Esophagus mucosa (tissue), 1 donor: ENCODE data around the gene SURF1. TPM values are rescaled to one million over a fixed set of nuclear protein-coding genes. Genes with fewer than 3 reads are reported as not detected.
A peak's percentile ranks its signal among the peaks of the same experiment; 100 is the strongest.
"Not testable (repeated sequence)": the region's sequence is repeated elsewhere in the genome, so short reads cannot be mapped to it uniquely, and the experiment has no call there.

Experiments
- ATAC-seq: fragments of 200-7000 bp; cut with Tn5 transposase; one replicate; pipeline ENCODE4 v1.9.1; 2020
- total RNA-seq: library from RNA; stranded (reverse); gene quantifications from one replicate; pipeline ENCODE4 v1.2.4, GENCODE V29; 2023
- donor health status: DM: yes; HTN: yes; CAD: no.

Gene SURF1
- total RNA-seq = 25.4 TPM

GRCh38 chr9:133356391-133357091 lies at the start of gene SURF1, which contains the start of gene SURF2:
Gene SURF1, minus strand, starts transcription at chr9:133356487. Its CDS starts 34 bp downstream, at chr9:133356453.
Gene SURF2, plus strand, starts transcription at chr9:133356550. Its CDS starts 43 bp downstream, at chr9:133356593.
- ATAC-seq = peak; percentile 80

- no peak for ATAC-seq
These were observed 49.5 kb upstream of the SURF1 start for GRCh38 chr9:133405508-133406438.

GRCh38 chr9:133404454-133405002 lies 48.2 kb upstream of the SURF1 start:
- no peak for ATAC-seq

- peak; percentile 80 for ATAC-seq
These were observed 47.6 kb upstream of the SURF1 start for GRCh38 chr9:133403766-133404453.

GRCh38 chr9:133402689-133403088 lies 46.4 kb upstream of the SURF1 start:
- no peak for ATAC-seq

GRCh38 chr9:133401588-133401987 lies 45.3 kb upstream of the SURF1 start:
- no peak for ATAC-seq

- no peak for ATAC-seq
These were observed 44.0 kb upstream of the SURF1 start for GRCh38 chr9:133400292-133400691.

GRCh38 chr9:133397895-133398294 lies 41.6 kb upstream of the SURF1 start:
- ATAC-seq = no peak

- ATAC-seq = no peak
These were observed 41.1 kb upstream of the SURF1 start for GRCh38 chr9:133397370-133397769.

- no peak for ATAC-seq
These were observed 40.7 kb upstream of the SURF1 start for GRCh38 chr9:133396952-133397351.

GRCh38 chr9:133394687-133395271 lies 38.5 kb upstream of the SURF1 start:
- ATAC-seq = no peak

- no peak for ATAC-seq
These were observed 37.1 kb upstream of the SURF1 start for GRCh38 chr9:133393399-133393798.

- not testable (repeated sequence) for ATAC-seq
These were observed 36.0 kb upstream of the SURF1 start for GRCh38 chr9:133392308-133392707.

- ATAC-seq = not testable (repeated sequence)
These were observed 35.2 kb upstream of the SURF1 start for GRCh38 chr9:133391449-133391848.

GRCh38 chr9:133390713-133391112 lies 34.4 kb upstream of the SURF1 start:
- no peak for ATAC-seq

GRCh38 chr9:133389562-133389961 lies 33.3 kb upstream of the SURF1 start:
- ATAC-seq = no peak

GRCh38 chr9:133389025-133389557 lies 32.8 kb upstream of the SURF1 start:
- no peak for ATAC-seq

GRCh38 chr9:133387680-133388079 lies 31.4 kb upstream of the SURF1 start:
- ATAC-seq = peak; percentile 83

GRCh38 chr9:133386338-133386737 lies 30.1 kb upstream of the SURF1 start:
- no peak for ATAC-seq

- no peak for ATAC-seq
These were observed 29.2 kb upstream of the SURF1 start for GRCh38 chr9:133385452-133385851.

- no peak for ATAC-seq
These were observed 28.5 kb upstream of the SURF1 start for GRCh38 chr9:133384736-133385321.

GRCh38 chr9:133383438-133383837 lies 27.2 kb upstream of the SURF1 start:
- no peak for ATAC-seq
